Adrenal gland (tissue), 12 donors: ENCODE data around the gene SOX14. TPM values are rescaled to one million over a fixed set of nuclear protein-coding genes. Genes with fewer than 3 reads are reported as not detected.

Source experiments
- DNase-seq, 7 donors: peaks; one replicate each; pipeline ENCODE4 v3.0.0-alpha.2; 2019 to 2020
- H3K27ac ChIP-seq, 5 donors: fragments of 200-600 bp; sonication (generic) in 4 of 5; 1 replicate in 3 of 5; 2 replicates in 2 of 5; pipeline versions ENCODE4 v1.5.1 to v1.8.0; 2016 to 2020; ENCODE audit warnings: mild to moderate bottlenecking in 1 of 5
- H3K27me3 ChIP-seq: fragments of 200-600 bp; 2 replicates; pipeline ENCODE4 v1.8.0; 2021
- H3K36me3 ChIP-seq, 2 donors: fragments of 200-600 bp; replicated peaks in 1 of 2; 1 replicate in 1 of 2; 2 replicates in 1 of 2; pipeline versions ENCODE4 v1.5.1 to v1.8.0; 2018 to 2022
- H3K4me1 ChIP-seq, 2 donors: fragments of 200-600 bp; replicated peaks in 1 of 2; 1 replicate in 1 of 2; 2 replicates in 1 of 2; pipeline versions ENCODE4 v1.5.1 to v1.8.0; 2018 to 2021
- H3K4me3 ChIP-seq, 4 donors: fragments of 200-600 bp; sonication (generic) in 3 of 4; one replicate each; pipeline ENCODE4 v1.5.1; 2016 to 2018
- H3K9me3 ChIP-seq, 3 donors: fragments of 200-600 bp; sonication (generic) in 1 of 3; replicated peaks in 1 of 3; 1 replicate in 2 of 3; 2 replicates in 1 of 3; pipeline versions ENCODE4 v1.5.1 to v1.8.0; 2016 to 2021
- CTCF ChIP-seq, 6 experiments: fragments of 450-650 bp in 4 of 6; fragments of 200-600 bp in 2 of 6; sonication (generic) in 1 of 6; IDR thresholded peaks; 1 replicate in 5 of 6; 2 replicates in 1 of 6; pipeline versions ENCODE4 v1.5.1 to v1.8.0; 2016 to 2021; ENCODE audit warnings: antibody characterized with exemption in 6 of 6, mild to moderate bottlenecking in 2 of 6, moderate library complexity in 1 of 6
- POLR2A ChIP-seq, 2 donors: fragments of 450-650 bp; IDR thresholded peaks; one replicate each; pipeline ENCODE4 v1.6.1; 2017; ENCODE audit warnings: antibody characterized with exemption in 2 of 2, mild to moderate bottlenecking in 2 of 2, moderate library complexity in 1 of 2
- WGBS, 4 donors: extraction: QIAGEN DNeasy Blood & Tissue Kit in 2 of 4; methylation state at CpG; one replicate each; pipeline versions ENCODE4 v1.1.5 to v1.1.7; 2013 to 2017; 5-methylcytosine and 5-hydroxymethylcytosine counted together
- intact Hi-C, 2 donors: fragments of 100-400 bp; cut with DNase I; formaldehyde crosslinking; loops; one replicate each; pipeline versions ENCODE4 v1.14.1 to v1.15.0; 2022 to 2023
- polyA plus RNA-seq, 3 donors: library from polyadenylated mRNA; stranded (reverse); fragments of 200-250 nt in 2 of 3; fragments of 350-450 nt in 1 of 3; fragmentation: Illumina TruSeq in 1 of 3; extraction: RNeasy Lipid Tissue Mini Kit (QIAGEN cat#74804) in 1 of 3; gene quantifications; one replicate each; pipeline ENCODE4 v1.2.3, GENCODE V29; 2013 to 2014
- total RNA-seq, 9 donors: library from RNA; depleted of rRNA in 4 of 9; stranded (reverse); fragments of >200 nt in 4 of 9; fragments of 120-200 nt in 1 of 9; fragmentation: NEBNext Ultra II Directional in 1 of 9; extraction: Animal tissue kit (Norgen Biotek cat#: 25700) in 1 of 9; gene quantifications; one replicate each; pipeline versions ENCODE4 v1.1.0 to v1.2.4, GENCODE V29; 2013 to 2023
- donor health status: healthy with polysubstance abuse.
- donor health status: Bipolar disorder and iron deficiency.
- donor health status: DM: yes; HTN: yes; CAD: no.
- donor health status: DM: no; HTN: no; CAD: no.
- donor health status: DM: no; HTN: no; CAD: no.
- donor health status: DM: yes; HTN: yes; CAD: no.

Gene SOX14
- total and polyA plus RNA-seq, 12 donors, result not detected

DNA sequence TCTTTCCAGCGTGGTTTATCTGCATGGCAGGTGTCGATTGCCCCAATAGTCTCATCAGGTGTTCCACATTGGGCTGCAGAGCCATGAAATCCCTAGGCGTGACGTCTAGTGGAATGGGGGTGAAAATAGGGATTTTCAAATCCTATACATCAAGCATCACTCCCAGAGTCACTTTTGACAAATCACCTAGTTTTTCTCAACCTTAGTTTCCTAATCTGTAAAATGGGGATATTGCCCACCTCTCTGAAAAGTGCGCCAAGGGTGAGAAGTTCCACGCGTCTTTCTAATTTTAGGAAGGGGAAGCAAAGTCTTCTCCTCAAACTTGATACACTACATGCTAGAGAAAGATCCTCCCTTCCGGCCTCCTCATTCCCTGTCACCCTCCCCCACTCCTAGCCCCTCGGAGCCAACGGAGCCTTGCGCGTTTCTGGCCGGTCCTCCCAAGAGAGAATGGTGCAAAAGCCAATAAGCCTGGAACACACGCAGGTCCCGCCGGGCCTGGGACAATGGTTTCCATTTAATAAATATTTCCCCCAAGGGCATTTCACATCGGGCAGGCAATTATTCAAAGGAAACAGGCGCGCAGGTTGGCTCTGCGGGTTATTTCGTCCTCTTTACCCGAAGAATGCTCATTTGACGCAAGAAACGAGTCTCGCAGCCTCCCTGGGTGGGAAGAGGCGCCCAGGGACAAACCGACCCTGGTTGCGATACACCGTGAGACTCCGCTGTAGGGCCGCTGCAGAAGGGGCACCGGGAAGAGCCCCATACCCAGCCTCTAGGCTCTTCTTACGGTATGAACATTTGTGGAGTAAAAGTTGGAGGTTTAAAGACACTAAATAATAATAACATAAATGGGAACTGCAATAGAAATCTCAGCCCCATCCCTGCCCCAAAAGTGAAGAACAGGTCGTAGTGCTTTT is 1.2 kb upstream of the SOX14 start:
- H3K27ac ChIP-seq, result no peak overlapping the region
- no peak overlapping the region for H3K4me3 ChIP-seq
- DNase-seq, result no peak
- peaks cover 69% of the 10 kb centered on the region for H3K27me3 ChIP-seq
- intact Hi-C loops, result no loop called here
- H3K36me3 ChIP-seq, result no peaks in the 10 kb centered on the region
- H3K4me1 ChIP-seq, result peaks cover 0 to 3% of the 10 kb centered on the region in 2 donors
- TF ChIP-seq POLR2A (IDR thresholded peaks at IDR 0.05), result no peak
- no peak for TF ChIP-seq CTCF (IDR thresholded peaks at IDR 0.05)
- no peaks in the 10 kb centered on the region for H3K9me3 ChIP-seq
- WGBS, 4 donors, result 4 to 5% (median 4%) methylated on average over 32 to 34 of the region's 34 CpGs

GRCh38 chr3:137763594-137763938 is 549 bp upstream of the SOX14 start:
- 2 to 4% (median 2%) methylated on average over 13 to 18 of the region's 18 CpGs for WGBS, 4 donors
- H3K9me3 ChIP-seq, result no peaks in the 10 kb centered on the region
- intact Hi-C loops, result no loop called here
- peaks cover 71% of the 10 kb centered on the region for H3K27me3 ChIP-seq
- H3K4me3 ChIP-seq, result no peak overlapping the region
- H3K4me1 ChIP-seq, result peaks cover 0 to 9% of the 10 kb centered on the region in 2 donors
- TF ChIP-seq POLR2A (IDR thresholded peaks at IDR 0.05) (no peak), CTCF (IDR thresholded peaks at IDR 0.05) (no peak)
- H3K36me3 ChIP-seq, result no peaks in the 10 kb centered on the region
- DNase-seq, result no peak
- H3K27ac ChIP-seq, result no peak overlapping the region

DNA sequence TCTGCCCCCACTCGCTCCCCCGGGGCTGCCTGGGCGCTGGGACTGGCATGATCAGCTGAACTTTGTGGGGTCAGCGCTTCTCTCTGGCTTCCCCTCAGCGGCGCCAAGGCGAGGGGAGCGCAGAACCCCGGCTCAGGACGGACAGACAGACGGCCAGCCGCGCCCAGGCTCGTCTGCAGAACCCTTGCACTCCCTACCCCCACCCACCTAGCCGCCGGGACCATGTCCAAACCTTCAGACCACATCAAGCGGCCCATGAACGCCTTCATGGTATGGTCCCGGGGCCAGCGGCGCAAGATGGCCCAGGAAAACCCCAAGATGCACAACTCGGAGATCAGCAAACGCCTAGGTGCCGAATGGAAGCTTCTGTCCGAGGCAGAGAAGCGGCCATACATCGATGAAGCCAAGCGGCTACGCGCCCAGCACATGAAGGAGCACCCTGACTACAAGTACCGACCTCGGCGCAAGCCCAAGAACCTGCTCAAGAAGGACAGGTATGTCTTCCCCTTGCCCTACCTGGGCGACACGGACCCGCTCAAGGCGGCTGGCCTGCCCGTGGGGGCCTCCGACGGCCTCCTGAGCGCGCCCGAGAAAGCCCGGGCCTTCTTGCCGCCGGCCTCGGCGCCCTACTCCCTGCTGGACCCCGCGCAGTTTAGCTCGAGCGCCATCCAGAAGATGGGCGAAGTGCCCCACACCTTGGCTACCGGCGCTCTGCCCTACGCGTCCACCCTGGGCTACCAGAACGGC is 621 bp downstream of the SOX14 start:
- Histone ChIP-seq H3K4me1 (peaks cover 0 to 13% of the 10 kb centered on the region in 2 donors), H3K27me3 (peaks cover 76% of the 10 kb centered on the region)
- intact Hi-C loops, result no loop called here

More for the DNA sequence above, 621 bp downstream of the SOX14 start:
- WGBS, 4 donors, result 1 to 7% (median 3%) methylated on average over 21 to 58 of the region's 58 CpGs
- no peaks in the 10 kb centered on the region for H3K9me3 ChIP-seq
- no peaks in the 10 kb centered on the region for H3K36me3 ChIP-seq
- no peak overlapping the region for H3K27ac ChIP-seq
- H3K4me3 ChIP-seq, result no peak overlapping the region
- no peak for DNase-seq
- no peak for TF ChIP-seq POLR2A (IDR thresholded peaks at IDR 0.05)
- no peak for TF ChIP-seq CTCF (IDR thresholded peaks at IDR 0.05)
